Measurements from ENCODE around the gene PRDM15. TPM values are rescaled to one million over a fixed set of nuclear protein-coding genes. Genes with fewer than 3 reads are reported as not detected.

PRDM15 gene
- total RNA-seq, 1 experiment from 2014 or later, result 11.2 TPM

- POLR2A ChIA-PET, result interaction anchor here (1.0 to 1.1 kb wide), 2 partner anchors 11 to 139 kb away, joined by 3 to 4 read pairs; no protein-coding TSS in a partner anchor
- in situ Hi-C loops (cut with HindIII; ENCODE audit: low pct_unique_long_range_greater_than_20kb, low sequenced_read_pairs) (loop anchor here (25.0 kb wide), 1 partner anchor 139 kb away; no protein-coding TSS in a partner anchor), intact Hi-C loops (cut with micrococcal nuclease; ENCODE audit: unreplicated experiment) (loop anchor here (5.0 kb wide), 1 partner anchor 74 kb away; no protein-coding TSS in a partner anchor)
- peak; percentile 33 for ATAC-seq
- H3K4me1 ChIP-seq (ENCODE audit: control insufficient read depth, insufficient read depth, low read length), result peaks cover 85% of the 10 kb centered on the region
- no peaks in the 10 kb centered on the region for H3K27me3 ChIP-seq (ENCODE audit: control insufficient read depth, insufficient read depth, low read length)
- peaks cover 18% of the 10 kb centered on the region for H3K36me3 ChIP-seq (ENCODE audit: control insufficient read depth, insufficient read depth, low read length)
- H3K4me3 ChIP-seq (ENCODE audit: low read depth in 2 of 2, low read length in 2 of 2), result peak overlapping the region in 1 of 2 experiments; percentile 2; a peak in 2 of 4 replicates
- no TSS peak for BruUV-seq (replicated peaks)
- CTCF ChIA-PET, result interaction anchor here (0.7 to 3.3 kb wide), 2 partner anchors 13 to 139 kb away, joined by 3 to 18 read pairs; no protein-coding TSS in a partner anchor
- H3K27ac ChIP-seq (ENCODE audit: low read length), result peak overlapping the region; percentile 94
- TF ChIP-seq TCF7L2 (IDR thresholded peaks at IDR 0.05; ENCODE audit: low read depth, low read length) (0 out of 2 replicates have a peak, but pooled peaks have one; percentile 25), CTCF (IDR thresholded peaks at IDR 0.05) (no peak), POLR2AphosphoS5 (IDR thresholded peaks at IDR 0.05; ENCODE audit: low read depth, low read length) (no peak), REST (IDR thresholded peaks at IDR 0.05; ENCODE audit: insufficient read depth in 1 of 2, low read depth in 2 of 2, low read length in 1 of 2) (no peak), SIN3A (IDR thresholded peaks at IDR 0.05; ENCODE audit: borderline replicate concordance, insufficient read depth, low read depth, low read length) (0 out of 2 replicates have a peak, but pooled peaks have one; percentile 81)
- DNase-seq (ENCODE audit: low read depth, low spot score), result no peak
- H3K9me3 ChIP-seq (ENCODE audit: control insufficient read depth, insufficient read depth, low read depth, low read length), result no peaks in the 10 kb centered on the region
Observed at GRCh38 chr21:41751611-41752011, 127.5 kb downstream of the PRDM15 start.

- Histone ChIP-seq H3K36me3 (ENCODE audit: control insufficient read depth, insufficient read depth, low read length) (peaks cover 20% of the 10 kb centered on the region), H3K27ac (ENCODE audit: low read length) (peak overlapping the region; percentile 94)
- intact Hi-C loops (cut with micrococcal nuclease; ENCODE audit: unreplicated experiment), result loop anchor here (5.0 kb wide), 1 partner anchor 73 kb away; no protein-coding TSS in a partner anchor
Observed at GRCh38 chr21:41750532-41751151, 128.5 kb downstream of the PRDM15 start.

More at GRCh38 chr21:41750532-41751151, 128.5 kb downstream of the PRDM15 start:
- ATAC-seq, result peak; percentile 19; the same call in 1 of the 2 replicates
- Histone ChIP-seq H3K4me1 (ENCODE audit: control insufficient read depth, insufficient read depth, low read length) (peaks cover 78% of the 10 kb centered on the region), H3K9me3 (ENCODE audit: control insufficient read depth, insufficient read depth, low read depth, low read length) (no peaks in the 10 kb centered on the region), H3K27me3 (ENCODE audit: control insufficient read depth, insufficient read depth, low read length) (no peaks in the 10 kb centered on the region), H3K4me3 (ENCODE audit: low read depth in 2 of 2, low read length in 2 of 2) (no peak overlapping the region)
- in situ Hi-C loops (cut with HindIII; ENCODE audit: low pct_unique_long_range_greater_than_20kb, low sequenced_read_pairs), result loop anchor here (25.0 kb wide), 1 partner anchor 138 kb away; no protein-coding TSS in a partner anchor
- ChIA-PET POLR2A (no interaction called here), CTCF (interaction anchor here (1.1 to 2.0 kb wide), 2 partner anchors 66 to 138 kb away, joined by 4 to 7 read pairs; no protein-coding TSS in a partner anchor)
- TF ChIP-seq CTCF (IDR thresholded peaks at IDR 0.05) (no peak), POLR2AphosphoS5 (IDR thresholded peaks at IDR 0.05; ENCODE audit: low read depth, low read length) (peak; percentile 54; the same call in 1 of the 2 replicates), TCF7L2 (IDR thresholded peaks at IDR 0.05; ENCODE audit: low read depth, low read length) (no peak; the same call in 1 of the 2 replicates), REST (IDR thresholded peaks at IDR 0.05; ENCODE audit: insufficient read depth in 1 of 2, low read depth in 2 of 2, low read length in 1 of 2) (no peak), SIN3A (IDR thresholded peaks at IDR 0.05; ENCODE audit: borderline replicate concordance, insufficient read depth, low read depth, low read length) (no peak)
- no peak for DNase-seq (ENCODE audit: low read depth, low spot score)
- no TSS peak for BruUV-seq (replicated peaks)
